AG08396 (cell line): ENCODE data around the gene RND3.

Source experiments
- DNase-seq: peaks from one replicate; pipeline ENCODE4 v3.0.0; 2012; ENCODE audit warnings: low spot score, mixed read lengths

Gene RND3

DNA sequence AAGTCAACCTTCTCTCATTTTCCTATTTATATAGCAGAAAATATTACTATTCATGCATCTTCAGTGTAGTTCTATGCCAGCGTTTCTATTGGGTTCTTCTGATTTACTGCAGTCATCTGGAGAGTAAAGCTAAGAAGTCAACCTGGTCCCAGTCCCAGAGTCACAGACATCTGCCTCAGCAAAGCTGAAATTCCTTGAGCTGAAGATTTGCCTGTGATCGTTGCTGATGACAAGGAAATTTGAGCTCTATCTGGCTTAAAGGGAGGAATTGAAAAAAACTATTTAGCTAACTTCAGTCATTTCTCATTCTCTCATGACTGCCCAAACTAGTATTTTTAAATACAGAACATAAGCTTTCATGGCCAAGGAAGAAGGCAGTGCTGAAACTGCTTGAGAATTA lies 45.7 kb downstream of the RND3 start:
- DNase-seq = no peak

- no peak for DNase-seq
Measured at GRCh38 chr2:150441226-150441625, 46.2 kb downstream of the RND3 start.

DNA sequence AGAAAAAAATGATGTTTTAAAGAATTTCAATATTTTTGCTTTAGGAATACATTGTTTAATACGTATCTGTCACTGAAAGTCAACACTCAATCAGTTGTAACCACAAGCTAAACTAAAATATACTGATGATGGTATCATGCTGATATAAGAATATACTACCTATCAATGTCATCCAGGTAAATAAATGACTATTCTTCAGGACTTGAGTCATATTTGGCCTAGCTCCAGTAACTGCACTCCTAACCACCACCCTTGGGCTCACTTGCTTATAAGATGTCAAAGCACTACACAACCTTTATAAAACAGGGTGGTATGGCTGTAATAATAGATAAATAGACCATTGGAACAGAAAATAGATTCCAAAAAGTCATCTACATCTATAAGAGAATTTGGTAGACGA lies 48.8 kb downstream of the RND3 start:
- DNase-seq = no peak

DNA sequence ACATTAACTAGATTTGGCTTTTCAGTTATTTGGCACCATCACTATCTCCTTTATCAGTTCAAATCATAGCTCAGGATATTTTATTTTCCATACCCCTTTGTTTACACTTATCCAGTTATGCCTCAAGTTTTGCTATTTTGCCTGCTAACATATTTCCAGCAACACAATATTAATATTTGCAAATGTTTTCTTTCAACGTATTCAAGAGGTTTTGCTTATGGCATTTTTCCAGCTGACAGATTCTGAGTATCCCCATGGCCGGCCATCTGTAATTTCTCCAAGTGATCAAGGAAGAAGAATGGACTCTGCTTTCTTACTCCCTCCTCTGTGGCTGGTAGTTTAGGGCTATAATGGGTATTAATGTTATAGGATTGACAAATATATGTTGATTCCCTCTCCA lies 49.4 kb downstream of the RND3 start:
- no peak for DNase-seq

DNA sequence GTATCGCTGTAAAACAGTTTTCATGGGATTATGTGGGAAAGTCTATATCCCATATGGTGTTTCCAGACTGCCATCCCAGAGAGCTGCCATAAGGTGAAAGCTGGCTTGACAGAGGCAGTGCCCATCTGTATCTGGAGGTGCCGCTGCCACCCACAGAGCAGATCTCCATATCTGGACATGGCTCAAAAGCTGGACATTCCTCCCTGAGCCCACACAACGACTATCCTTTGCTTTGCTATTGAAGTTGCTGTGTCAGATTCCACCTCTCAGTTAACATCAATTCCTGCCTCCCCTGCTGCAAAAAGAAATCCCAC lies 55.2 kb downstream of the RND3 start:
- no peak for DNase-seq

DNA sequence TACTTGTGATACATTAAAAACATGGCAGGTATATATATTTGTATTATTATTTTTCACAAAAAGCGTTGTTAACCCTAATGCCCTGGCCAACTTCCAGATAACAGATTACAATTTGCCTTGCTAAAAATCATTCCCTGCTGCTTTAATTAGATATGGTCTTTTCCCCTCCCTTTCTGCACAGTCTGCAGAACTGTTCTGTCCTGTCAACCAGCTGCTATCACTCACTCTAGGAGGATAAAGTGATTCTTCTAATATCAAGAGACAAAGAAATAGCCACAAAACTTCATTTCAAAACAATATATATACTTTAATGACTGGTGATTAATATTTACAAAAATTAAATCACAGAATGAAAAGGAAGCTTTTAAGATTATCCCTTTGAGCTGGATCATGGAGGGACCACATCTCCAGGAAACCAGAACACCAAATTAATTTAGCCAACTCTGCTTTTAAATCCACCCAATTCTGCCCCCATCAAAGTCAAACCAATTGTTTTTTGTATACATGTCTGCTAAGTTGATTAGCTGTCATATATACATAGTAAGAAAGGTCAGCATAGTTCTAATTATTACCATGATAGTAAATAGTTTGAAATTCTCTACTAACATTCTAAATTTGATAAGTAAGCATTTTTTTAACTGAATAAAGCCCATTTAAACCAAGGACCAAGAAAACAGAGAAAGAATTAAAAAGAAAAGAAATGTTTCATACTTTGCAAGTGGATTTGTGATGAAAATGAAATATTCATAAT lies 55.7 kb downstream of the RND3 start:
- DNase-seq = no peak

DNA sequence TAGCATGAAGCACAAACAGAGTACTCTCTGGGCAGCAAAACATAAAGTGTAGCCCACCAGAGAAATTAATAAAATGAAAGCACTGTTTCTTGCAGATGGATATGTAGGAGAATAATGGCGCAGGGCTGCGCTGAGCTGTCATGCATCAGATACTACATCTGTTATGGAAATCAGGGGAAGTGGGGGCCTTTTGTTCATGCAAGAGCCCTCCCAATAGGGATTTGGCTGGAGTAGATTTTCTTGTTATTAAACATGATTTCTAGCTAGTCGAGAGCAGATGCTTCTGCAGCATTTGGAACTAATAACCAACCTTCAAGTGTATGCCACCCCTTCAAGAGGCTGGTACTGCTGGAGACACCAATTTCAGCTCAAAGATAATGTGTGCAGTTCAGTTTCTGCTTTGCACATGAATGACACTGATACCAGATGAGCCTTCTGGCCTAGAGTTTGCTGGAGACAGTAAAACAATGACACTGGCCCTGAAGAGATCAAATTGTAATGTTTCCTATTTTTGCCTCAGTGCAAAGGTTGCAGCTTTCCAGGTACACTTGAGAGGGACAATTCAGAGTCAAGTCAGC lies 58.0 kb downstream of the RND3 start:
- DNase-seq = no peak

DNA sequence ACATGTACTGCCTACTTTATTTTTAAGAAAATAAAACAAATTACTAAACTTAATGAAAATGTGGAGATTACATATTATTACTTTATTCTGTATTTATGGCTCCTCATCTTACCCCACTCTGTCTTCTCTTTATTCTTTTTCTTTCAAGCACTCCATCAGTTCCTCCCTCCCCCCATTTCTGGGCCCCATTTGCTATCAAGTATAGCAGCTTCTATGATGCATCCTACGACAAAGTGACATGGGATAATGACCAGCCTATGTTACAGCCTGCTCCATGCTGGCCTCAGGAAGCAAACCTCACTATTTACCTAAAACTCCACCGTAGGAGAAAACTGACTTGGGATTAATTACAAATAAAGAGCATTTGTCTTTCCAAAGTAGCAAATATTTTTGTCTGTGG lies 58.8 kb downstream of the RND3 start:
- no peak for DNase-seq

GRCh38 chr2:150427298-150427697 lies 60.2 kb downstream of the RND3 start:
- DNase-seq = no peak

DNA sequence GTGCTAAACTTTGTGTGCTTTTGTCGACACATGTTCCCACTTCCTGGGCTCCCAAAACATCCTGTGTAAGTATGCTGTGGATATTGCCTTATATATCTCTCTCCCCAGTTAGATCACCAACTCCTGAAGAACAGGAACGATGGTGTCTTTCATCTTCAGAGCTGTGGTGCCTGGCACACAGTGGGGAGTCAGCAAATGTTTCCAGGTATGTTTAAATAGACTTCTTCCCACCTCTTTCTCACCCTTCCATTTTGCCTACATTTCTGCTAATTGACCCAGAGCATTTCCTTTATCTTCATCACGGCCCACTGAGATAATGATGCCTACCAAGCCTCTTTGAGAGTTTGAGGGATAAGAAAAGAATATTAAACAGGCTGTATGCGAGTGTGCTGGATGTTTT lies 60.7 kb downstream of the RND3 start:
- no peak for DNase-seq

DNA sequence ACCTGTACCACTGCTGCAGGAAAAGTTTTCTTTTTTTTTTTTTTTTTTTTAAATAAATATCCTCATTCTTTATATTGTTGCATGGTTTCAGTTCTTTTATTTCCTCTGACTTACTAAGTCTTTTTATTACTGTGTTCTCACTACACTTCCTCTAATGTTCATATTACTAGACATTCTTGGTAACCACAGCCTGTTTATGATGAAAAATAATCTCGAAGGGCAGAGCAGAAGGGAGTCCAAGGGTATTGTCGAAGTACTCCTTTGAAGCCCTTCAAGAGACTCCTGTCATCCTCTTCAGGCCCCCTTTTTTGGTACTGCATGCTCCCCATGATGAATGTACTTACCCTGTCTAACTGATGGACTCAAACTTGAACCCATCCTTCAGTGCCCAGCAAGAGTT lies 61.2 kb downstream of the RND3 start:
- DNase-seq = no peak

GRCh38 chr2:150425121-150425955 lies 62.1 kb downstream of the RND3 start:
- DNase-seq = no peak

- DNase-seq = no peak
Measured at GRCh38 chr2:150424406-150424805, 63.1 kb downstream of the RND3 start.

DNA sequence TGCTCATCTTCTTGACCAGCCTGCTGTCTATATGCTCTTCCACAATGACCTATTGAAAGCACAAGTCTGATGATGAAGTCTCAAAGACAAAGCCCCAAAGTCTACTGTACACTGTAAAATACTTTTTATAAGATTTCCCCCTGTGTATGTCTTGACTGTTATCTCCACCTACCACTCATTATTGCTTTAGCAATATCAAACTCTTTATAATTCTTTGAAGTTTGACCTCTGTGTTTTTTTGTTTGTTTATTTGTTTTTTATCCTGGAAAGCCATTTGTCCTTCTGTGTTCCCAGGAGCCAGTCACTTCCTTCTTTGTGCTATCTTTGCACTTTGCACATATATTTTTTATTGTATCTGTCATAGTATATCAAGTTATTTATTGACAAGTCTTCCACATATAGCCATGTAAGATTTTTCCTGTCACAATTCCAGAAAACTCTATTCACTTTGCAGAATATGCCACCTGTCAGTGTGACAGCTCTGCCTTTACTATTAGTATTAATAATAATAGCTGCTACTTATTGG lies 66.3 kb downstream of the RND3 start:
- DNase-seq = no peak

DNA sequence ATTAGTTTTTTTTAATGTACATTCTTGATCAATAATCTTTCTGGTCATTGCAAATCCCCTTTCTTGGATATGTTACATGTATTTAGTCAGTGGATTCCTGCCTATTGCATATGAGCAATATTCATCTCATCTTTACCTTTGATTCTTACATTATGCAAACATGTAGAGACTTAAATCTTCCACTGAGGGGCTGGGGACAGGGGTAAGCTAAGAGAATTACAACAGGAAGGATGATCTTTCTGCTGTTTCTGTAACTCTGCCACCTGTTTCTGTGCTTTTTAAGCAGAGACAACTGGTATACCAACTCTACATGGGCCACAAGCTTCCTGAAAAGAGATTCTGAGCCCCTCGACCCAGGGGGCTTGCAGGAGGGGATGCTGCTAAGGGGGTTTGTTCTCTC lies 68.6 kb downstream of the RND3 start:
- no peak for DNase-seq
